HL-60 (cell line): ENCODE results near the gene STK17A.

Source experiments
- DNase-seq, 2 experiments: peaks; one replicate each; pipeline ENCODE4 v3.0.0-alpha.2; 2010 to 2020; ENCODE audit warnings: low read depth in 1 of 2, low spot score in 1 of 2
- H3K27ac ChIP-seq: fragments of 250-450 bp; sonication (Bioruptor Pico); replicated peaks from 2 replicates; pipeline ENCODE4 v1.5.1; 2020; ENCODE audit warnings: mild to moderate bottlenecking, moderate library complexity
- H3K27me3 ChIP-seq: fragments of 250-450 bp; sonication (Bioruptor Pico); 2 replicates; pipeline ENCODE4 v1.5.1; 2021; ENCODE audit warnings: mild to moderate bottlenecking, moderate library complexity; ENCODE audit not compliant: insufficient read depth, poor library complexity, severe bottlenecking
- H3K4me3 ChIP-seq: replicated peaks from 2 replicates; pipeline ENCODE4 v1.5.1; 2011; ENCODE audit warnings: mild to moderate bottlenecking, control low read depth, low read length; ENCODE audit not compliant: insufficient read depth
- CTCF ChIP-seq: IDR thresholded peaks from one replicate; pipeline ENCODE4 v1.5.1; 2011; ENCODE audit warnings: low read length, control low read depth, inconsistent platforms; ENCODE audit not compliant: insufficient read depth
- GABPA ChIP-seq: IDR thresholded peaks from 2 replicates; pipeline ENCODE4 v1.6.1; 2012; ENCODE audit warnings: low read depth
- POLR2AphosphoS5 ChIP-seq: IDR thresholded peaks from 2 replicates; pipeline ENCODE4 v1.6.1; 2012; ENCODE audit warnings: low read depth
- SPI1 ChIP-seq: IDR thresholded peaks from 2 replicates; pipeline ENCODE4 v1.6.1; 2012; ENCODE audit warnings: low read depth, mild to moderate bottlenecking, borderline replicate concordance
- TF ChIP-seq, protein P1 (sequence below): IDR thresholded peaks from 2 replicates; pipeline ENCODE4 v1.6.1; 2012; ENCODE audit warnings: low read depth; ENCODE audit not compliant: insufficient replicate concordance

The STK17A gene

GRCh38 chr7:43552122-43552521, 30.8 kb upstream of the STK17A start:
- Histone ChIP-seq H3K27ac (no peak overlapping the region), H3K27me3 (no peaks in the 10 kb centered on the region), H3K4me3 (no peak overlapping the region)
- TF ChIP-seq, protein P1, sequence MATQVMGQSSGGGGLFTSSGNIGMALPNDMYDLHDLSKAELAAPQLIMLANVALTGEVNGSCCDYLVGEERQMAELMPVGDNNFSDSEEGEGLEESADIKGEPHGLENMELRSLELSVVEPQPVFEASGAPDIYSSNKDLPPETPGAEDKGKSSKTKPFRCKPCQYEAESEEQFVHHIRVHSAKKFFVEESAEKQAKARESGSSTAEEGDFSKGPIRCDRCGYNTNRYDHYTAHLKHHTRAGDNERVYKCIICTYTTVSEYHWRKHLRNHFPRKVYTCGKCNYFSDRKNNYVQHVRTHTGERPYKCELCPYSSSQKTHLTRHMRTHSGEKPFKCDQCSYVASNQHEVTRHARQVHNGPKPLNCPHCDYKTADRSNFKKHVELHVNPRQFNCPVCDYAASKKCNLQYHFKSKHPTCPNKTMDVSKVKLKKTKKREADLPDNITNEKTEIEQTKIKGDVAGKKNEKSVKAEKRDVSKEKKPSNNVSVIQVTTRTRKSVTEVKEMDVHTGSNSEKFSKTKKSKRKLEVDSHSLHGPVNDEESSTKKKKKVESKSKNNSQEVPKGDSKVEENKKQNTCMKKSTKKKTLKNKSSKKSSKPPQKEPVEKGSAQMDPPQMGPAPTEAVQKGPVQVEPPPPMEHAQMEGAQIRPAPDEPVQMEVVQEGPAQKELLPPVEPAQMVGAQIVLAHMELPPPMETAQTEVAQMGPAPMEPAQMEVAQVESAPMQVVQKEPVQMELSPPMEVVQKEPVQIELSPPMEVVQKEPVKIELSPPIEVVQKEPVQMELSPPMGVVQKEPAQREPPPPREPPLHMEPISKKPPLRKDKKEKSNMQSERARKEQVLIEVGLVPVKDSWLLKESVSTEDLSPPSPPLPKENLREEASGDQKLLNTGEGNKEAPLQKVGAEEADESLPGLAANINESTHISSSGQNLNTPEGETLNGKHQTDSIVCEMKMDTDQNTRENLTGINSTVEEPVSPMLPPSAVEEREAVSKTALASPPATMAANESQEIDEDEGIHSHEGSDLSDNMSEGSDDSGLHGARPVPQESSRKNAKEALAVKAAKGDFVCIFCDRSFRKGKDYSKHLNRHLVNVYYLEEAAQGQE: no peak
- TF ChIP-seq CTCF (no peak), SPI1 (no peak), POLR2AphosphoS5 (no peak), GABPA (no peak)
- no peak for DNase-seq

DNA sequence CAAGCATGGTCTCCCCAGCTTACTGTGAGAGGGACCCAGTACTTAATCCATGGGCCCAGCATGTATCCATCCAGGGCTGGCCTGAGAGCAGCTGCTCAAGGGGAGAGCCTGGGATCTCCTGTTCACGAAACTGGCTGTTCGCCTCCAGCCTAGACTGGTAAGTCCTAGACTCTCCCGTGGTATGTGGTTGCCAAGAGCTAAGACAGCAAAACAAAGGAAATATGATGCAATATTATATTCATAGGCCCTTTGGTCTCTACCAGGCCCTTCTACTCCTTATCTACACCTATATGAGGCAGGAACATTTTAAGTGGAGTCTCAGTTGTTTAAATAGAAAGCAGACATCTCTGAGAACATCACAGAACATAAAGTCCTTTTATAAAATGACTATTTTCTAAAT, 28.9 kb upstream of the STK17A start:
- DNase-seq: peak in 1 of 2 experiments; percentile 11
- Histone ChIP-seq H3K4me3 (no peak overlapping the region), H3K27me3 (no peaks in the 10 kb centered on the region), H3K27ac (no peak overlapping the region)
- TF ChIP-seq GABPA (no peak), POLR2AphosphoS5 (no peak), CTCF (no peak), SPI1 (no peak)
- TF ChIP-seq, protein P1: no peak

DNA sequence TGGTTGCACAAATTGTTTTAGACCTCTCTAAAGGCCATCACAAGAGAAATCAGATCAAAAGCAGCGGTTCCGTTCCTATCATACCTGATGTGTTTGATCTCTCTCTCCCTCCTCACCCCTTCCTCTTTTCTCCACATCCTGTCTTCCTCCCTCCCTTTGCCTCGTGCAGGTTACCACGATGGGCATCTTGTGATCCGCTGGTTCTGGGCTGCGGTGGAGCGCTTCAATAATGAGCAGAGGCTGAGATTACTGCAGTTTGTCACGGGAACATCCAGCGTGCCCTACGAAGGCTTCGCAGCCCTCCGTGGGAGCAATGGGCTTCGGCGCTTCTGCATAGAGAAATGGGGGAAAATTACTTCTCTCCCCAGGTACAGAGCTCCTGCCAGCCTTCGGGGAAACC, 28.5 kb upstream of the STK17A start:
- TF ChIP-seq POLR2AphosphoS5: no peak
- TF ChIP-seq SPI1: 0 out of 2 replicates have a peak, but pooled peaks have one; percentile 2
- TF ChIP-seq CTCF: no peak
- TF ChIP-seq GABPA: no peak
- TF ChIP-seq, protein P1: no peak
- Histone ChIP-seq H3K27me3 (no peaks in the 10 kb centered on the region), H3K4me3 (no peak overlapping the region), H3K27ac (no peak overlapping the region)
- DNase-seq: no peak
